Epidermal melanocyte (primary cell): Measurements from ENCODE around the gene EXOSC10.
"Not testable (repeated sequence)": the region's sequence is repeated elsewhere in the genome, so short reads cannot be mapped to it uniquely, and the experiment has no call there.

Experiments used
- DNase-seq: peaks from one replicate; pipeline ENCODE4 v3.0.0; 2011; ENCODE audit warnings: low spot score; ENCODE audit not compliant: insufficient read length

EXOSC10 gene

GRCh38 chr1:11044086-11044848 is 55.4 kb downstream of the EXOSC10 start:
- peak; percentile 4 for DNase-seq

GRCh38 chr1:11042995-11043874 is 56.4 kb downstream of the EXOSC10 start:
- DNase-seq, result peak; percentile 5

DNA sequence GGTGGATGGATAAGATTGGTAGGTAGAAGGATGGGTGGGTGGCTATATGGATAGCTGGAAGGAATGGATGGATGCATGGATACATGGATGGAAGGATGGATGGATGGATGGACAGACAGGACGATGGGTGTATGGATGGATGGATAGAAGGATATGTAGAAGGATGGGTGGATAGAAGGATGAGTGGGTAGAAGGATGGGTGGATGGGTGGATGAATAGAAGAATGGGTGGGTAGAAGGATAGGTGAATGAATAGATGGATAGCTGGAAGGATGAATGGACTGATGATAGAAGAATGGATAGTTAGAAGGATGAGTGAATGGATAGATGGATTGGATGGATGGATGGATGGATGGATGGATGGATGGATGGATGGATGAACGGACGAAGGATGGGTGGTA is 57.6 kb downstream of the EXOSC10 start:
- DNase-seq, result no peak

DNA sequence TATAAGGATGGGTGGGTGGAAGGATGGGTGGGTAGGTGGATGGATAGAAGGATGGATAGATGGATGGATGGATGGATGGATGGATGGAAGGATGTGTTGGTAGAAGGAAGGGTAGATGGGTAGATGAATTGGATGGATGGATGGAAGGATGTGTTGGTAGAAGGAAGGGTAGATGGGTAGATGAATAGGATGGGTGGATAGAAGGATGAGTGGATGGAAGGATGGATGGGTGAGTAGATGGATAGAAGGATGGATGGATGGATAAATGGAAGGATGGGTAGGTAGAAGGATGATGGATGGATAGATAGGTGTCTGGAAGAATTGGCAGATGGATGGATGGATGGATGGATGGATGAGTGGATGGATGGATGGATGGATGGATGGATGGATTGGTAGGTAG is 58.6 kb downstream of the EXOSC10 start:
- DNase-seq, result no peak

- not testable (repeated sequence) for DNase-seq
Observed at GRCh38 chr1:11040105-11040429, 59.6 kb downstream of the EXOSC10 start.

DNA sequence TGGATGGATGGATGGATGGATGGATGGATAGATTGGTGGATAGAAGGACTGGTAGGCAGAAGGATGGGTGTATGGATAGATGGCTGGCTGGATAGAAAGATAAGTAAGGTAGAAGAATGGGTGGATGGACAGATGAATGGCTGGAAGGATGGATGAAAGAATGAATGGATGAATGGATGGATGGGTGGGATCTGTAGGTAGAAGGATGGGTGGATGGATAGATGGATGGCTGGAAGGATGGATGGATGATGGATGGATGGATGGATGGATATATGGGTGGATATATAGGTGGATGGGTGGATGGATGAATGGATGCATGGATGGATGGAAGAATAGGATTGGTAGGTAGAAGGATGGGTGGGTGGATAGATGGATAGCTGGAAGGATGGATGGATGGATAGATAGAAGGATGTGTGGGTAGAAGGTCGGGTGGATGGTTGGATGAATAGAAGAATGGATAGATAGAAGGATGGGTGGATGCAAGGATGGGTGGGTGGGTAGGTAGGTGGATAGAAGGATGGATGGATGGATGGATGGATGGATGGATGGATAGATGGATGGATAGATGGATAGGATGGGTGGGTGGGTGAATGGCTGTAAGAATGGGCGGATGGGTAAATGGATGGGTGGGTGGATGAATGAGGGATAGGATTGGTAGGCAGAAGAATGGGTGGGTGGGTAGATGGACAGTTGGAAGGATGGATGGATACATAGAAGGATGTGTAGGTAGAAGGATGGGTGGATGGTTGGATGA is 60.1 kb downstream of the EXOSC10 start:
- DNase-seq, result peak; percentile 5

DNA sequence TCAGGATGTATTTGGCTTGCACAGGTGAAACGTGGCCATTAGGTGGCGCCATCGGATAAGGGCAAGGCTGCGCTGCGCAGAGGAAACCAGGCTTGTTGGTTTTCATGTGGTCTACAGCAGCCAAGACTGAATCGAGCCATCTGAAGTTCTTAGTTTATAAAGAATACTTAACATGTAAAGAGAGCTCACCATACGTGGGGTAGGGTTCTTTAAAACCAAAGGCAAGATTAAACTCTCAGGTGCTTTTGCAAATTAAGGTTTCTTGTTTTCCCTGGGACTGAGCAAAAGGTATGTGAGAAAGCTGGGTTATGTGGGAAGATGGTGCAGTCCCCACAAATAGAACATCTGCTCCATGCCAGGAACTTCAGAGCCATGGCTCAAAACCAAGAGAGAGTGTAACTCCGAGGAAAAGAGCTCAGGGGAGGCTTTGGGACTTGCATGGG is 61.9 kb downstream of the EXOSC10 start:
- DNase-seq, result peak; percentile 94

DNA sequence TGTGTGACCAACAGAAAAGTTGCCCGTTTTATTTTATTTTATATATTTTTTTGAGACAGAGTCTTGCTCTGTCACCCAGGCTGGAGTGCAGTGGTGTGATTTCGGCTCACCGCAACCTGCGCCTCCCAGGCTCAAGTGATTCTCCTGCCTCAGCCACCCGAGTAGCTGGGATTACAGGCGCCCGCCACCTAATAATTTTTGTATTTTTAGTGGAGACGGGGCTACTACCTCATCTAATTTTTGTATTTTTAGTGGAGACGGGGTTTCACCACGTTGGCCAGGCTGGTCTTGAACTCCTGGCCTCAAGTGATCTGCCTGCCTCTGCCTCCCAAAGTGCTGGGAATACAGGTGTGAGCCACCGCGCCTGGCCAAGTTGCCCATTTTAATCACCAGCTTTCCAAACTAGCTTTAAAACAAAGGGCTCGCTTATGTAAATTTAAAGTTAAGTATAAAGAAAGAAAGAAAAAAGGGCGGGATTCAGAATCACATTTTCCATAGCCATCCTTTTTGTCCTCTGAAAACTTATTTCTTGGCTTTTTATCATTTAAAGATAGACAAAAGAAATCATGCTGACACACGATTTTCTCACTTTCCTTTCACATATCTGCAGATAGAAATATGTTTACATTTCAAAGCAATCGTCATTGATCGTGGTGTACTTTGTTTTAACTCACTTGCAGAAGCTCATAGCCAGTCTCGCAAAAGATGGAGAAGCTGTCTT is 62.5 kb downstream of the EXOSC10 start:
- DNase-seq, result not testable (repeated sequence)

DNA sequence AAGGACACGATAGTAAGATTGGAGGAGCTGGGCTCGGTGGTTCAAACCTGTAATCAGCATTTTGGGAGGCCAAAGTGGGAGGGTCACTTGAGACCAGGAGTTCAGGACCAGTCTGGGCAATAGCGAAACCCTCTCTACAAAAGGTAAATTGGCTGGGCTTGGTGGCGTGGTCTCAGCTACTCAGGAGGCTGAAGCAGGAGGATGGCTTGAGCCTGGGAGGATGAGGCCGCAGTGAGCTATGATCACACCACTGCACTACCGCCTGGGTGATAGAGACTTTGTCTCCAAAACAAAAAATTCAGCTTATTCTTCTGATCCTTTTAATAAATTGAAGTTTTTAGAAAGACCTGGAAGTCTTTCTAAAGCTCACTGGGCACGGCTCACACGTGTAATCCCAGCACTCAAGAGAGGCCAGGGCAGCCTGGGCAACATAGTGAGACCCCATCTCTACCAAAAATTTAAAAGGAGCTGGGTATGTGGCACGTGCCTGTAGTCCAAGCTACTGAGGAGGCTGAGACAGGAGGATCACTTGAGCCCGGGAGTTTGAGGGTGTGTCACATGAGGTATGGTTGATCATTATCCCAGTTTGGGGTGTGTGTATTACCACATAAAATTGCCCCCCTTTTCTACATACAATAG is 67.9 kb downstream of the EXOSC10 start:
- DNase-seq, result no peak

DNA sequence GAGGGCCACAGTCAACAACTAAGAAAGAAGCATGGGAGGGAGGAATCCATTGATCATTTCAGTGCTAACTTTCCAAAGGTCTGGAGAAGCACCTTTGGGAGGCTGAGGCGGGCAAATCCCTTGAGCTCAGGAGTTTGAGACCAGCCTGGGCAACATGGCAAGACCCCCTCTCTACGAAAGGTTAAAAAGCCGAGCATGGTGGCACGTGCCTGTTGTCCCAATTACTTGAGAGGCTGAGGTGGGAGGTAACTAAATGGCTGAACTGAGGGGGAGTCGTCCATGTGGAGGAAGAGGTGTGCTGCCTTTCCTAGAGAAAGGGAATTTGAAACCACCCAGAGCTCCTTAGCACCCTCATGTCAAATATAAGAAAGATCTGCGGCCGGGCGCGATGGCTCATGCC is 68.8 kb downstream of the EXOSC10 start:
- DNase-seq, result no peak

DNA sequence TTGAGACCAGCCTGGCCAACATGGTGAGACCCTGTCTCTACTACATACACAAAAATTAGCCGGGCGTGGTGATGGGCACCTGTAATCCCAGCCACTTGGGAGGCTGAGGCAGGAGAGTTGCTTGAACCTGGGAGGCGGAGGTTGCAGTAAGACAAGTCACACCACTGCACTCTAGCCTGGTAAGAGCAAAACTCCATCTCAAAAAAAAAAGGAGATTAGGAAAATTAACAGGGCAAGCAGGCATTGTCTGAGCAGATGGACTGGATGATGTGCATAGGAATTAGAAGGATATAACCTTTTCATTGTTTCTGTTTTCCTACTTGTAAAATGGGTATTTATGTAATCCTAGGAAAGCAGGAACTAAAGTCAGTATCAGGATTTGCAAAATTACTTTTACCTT is 71.7 kb downstream of the EXOSC10 start:
- DNase-seq, result no peak

- no peak for DNase-seq
Observed at GRCh38 chr1:11027316-11027715, 72.4 kb downstream of the EXOSC10 start.

- DNase-seq, result no peak
Observed at GRCh38 chr1:11026903-11027302, 72.8 kb downstream of the EXOSC10 start.

- no peak for DNase-seq
Observed at GRCh38 chr1:11026052-11026451, 73.6 kb downstream of the EXOSC10 start.

- DNase-seq, result no peak
Observed at GRCh38 chr1:11025618-11026017, 74.1 kb downstream of the EXOSC10 start.

GRCh38 chr1:11024874-11025203 is 74.8 kb downstream of the EXOSC10 start:
- no peak for DNase-seq

GRCh38 chr1:11024154-11024873 is 75.4 kb downstream of the EXOSC10 start:
- no peak for DNase-seq

- DNase-seq, result no peak
Observed at GRCh38 chr1:11023201-11023600, 76.5 kb downstream of the EXOSC10 start.

- DNase-seq, result no peak
Observed at GRCh38 chr1:11019971-11020370, 79.7 kb downstream of the EXOSC10 start.

DNA sequence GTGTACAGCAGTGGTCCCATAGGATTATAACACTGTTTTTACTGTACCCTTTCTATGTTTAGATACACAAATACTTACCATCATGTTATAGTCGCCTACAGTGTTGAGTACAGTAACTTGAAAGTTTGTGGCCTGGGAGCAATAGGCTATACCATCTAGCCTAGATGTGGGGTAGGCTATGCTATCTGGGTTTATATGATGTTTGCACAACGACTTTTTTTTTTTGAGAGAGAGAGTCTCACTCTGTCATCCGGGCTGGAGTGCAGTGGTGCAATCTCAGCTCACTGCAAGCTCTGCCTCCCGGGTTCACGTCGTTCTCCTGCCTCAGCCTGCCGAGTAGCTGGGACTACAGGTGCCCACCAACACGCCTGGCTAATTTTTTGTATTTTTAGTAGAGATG is 80.3 kb downstream of the EXOSC10 start:
- DNase-seq, result not testable (repeated sequence)
